WTC11 (cell line): ENCODE measurements around the gene SH2D3C. TPM values are rescaled to one million over a fixed set of nuclear protein-coding genes. Genes with fewer than 3 reads are reported as not detected.

Experiments
- ATAC-seq: fragments of 200-7000 bp; cut with Tn5 transposase; 2 replicates; pipeline ENCODE4 v1.10.0; 2021; ENCODE audit warnings: mild to moderate bottlenecking, moderate library complexity
- CTCF ChIA-PET: fragments of 300-600 bp; sonication (Branson Sonifier 250); formaldehyde crosslinking; loops from one replicate; lab custom pipeline; 2021; ENCODE audit warnings: antibody characterized with exemption; lab: Charles Lee
- POLR2A ChIA-PET: fragments of 350-600 bp; sonication (Branson Sonifier 250); formaldehyde crosslinking; loops from one replicate; lab custom pipeline; 2021; ENCODE audit warnings: antibody characterized with exemption; lab: Charles Lee
- DNase-seq: peaks from one replicate; pipeline ENCODE4 v3.0.0; 2021; ENCODE audit warnings: low spot score
- H3K27ac Mint-ChIP-seq: 2 replicates; pipeline ENCODE4 v1.8.0; 2021; ENCODE audit warnings: mixed read lengths
- H3K27me3 Mint-ChIP-seq: 2 replicates; pipeline ENCODE4 v1.8.0; 2021; ENCODE audit warnings: low read depth, mild to moderate bottlenecking, moderate library complexity, mixed read lengths
- H3K36me3 Mint-ChIP-seq: 2 replicates; pipeline ENCODE4 v1.8.0; 2021; ENCODE audit warnings: mixed read lengths
- H3K4me1 Mint-ChIP-seq: 2 replicates; pipeline ENCODE4 v1.8.0; 2022; ENCODE audit warnings: mixed read lengths
- H3K4me3 Mint-ChIP-seq: 2 replicates; pipeline ENCODE4 v1.8.0; 2021; ENCODE audit warnings: mild to moderate bottlenecking, moderate library complexity, mixed read lengths
- H3K9me3 Mint-ChIP-seq: 2 replicates; pipeline ENCODE4 v1.8.0; 2021; ENCODE audit warnings: mixed read lengths
- GTF2I ChIP-seq: fragments of 250-450 bp; sonication (Bioruptor Pico); conservative IDR thresholded peaks from 2 replicates; pipeline ENCODE4 v1.4.0; 2021; ENCODE audit warnings: mild to moderate bottlenecking
- SMAD3 ChIP-seq: sonication (generic); formaldehyde crosslinking; IDR thresholded peaks from 2 replicates; pipeline ENCODE4 v1.8.0; 2022; ENCODE audit warnings: missing genetic modification reagents, mild to moderate bottlenecking, borderline replicate concordance
- ZNF232 ChIP-seq: sonication (generic); formaldehyde crosslinking; IDR thresholded peaks from 2 replicates; pipeline ENCODE4 v1.8.0; 2022; ENCODE audit warnings: mild to moderate bottlenecking, missing genetic modification reagents
- ZNF416 ChIP-seq: fragments of 250-450 bp; sonication (Bioruptor Pico); IDR thresholded peaks from 2 replicates; pipeline ENCODE4 v1.9.0; 2021; ENCODE audit warnings: mild to moderate bottlenecking, inconsistent platforms
- ZNF423 ChIP-seq: fragments of 250-450 bp; sonication (Bioruptor Pico); IDR thresholded peaks from 2 replicates; pipeline ENCODE4 v2.1.2; 2022; ENCODE audit warnings: mild to moderate bottlenecking, moderate library complexity
- total RNA-seq: library from RNA; stranded (reverse); gene quantifications from 3 replicates; pipeline ENCODE4 v1.2.3, GENCODE V29; 2021
- TF ChIP-seq, protein P1 (sequence below): sonication (generic); formaldehyde crosslinking; IDR thresholded peaks from 2 replicates; pipeline ENCODE4 v1.8.1; 2023; ENCODE audit warnings: mild to moderate bottlenecking, missing genetic modification reagents
- TF ChIP-seq, protein P2 (sequence below): sonication (generic); formaldehyde crosslinking; IDR thresholded peaks from 2 replicates; pipeline ENCODE4 v1.8.0; 2022; ENCODE audit warnings: missing genetic modification reagents
- TF ChIP-seq, protein P3 (sequence below): sonication (generic); formaldehyde crosslinking; conservative IDR thresholded peaks from 2 replicates; pipeline ENCODE4 v1.8.1; 2022; ENCODE audit warnings: mild to moderate bottlenecking, missing genetic modification reagents
- TF ChIP-seq, protein P4 (sequence below): fragments of 250-450 bp; sonication (Bioruptor Pico); IDR thresholded peaks from 2 replicates; pipeline ENCODE4 v1.8.0; 2021; ENCODE audit warnings: mild to moderate bottlenecking
- TF ChIP-seq, protein P5 (sequence below): sonication (generic); formaldehyde crosslinking; IDR thresholded peaks from 2 replicates; pipeline ENCODE4 v1.8.1; 2023; ENCODE audit warnings: mild to moderate bottlenecking, missing genetic modification reagents, borderline replicate concordance
- TF ChIP-seq, protein P6 (sequence below): sonication (generic); formaldehyde crosslinking; IDR thresholded peaks from 2 replicates; pipeline ENCODE4 v1.8.0; 2023; ENCODE audit warnings: missing genetic modification reagents, mild to moderate bottlenecking, borderline replicate concordance
- TF ChIP-seq, protein P7 (sequence below): sonication (generic); formaldehyde crosslinking; IDR thresholded peaks from 2 replicates; pipeline ENCODE4 v1.8.1; 2022; ENCODE audit warnings: low read depth, missing genetic modification reagents, borderline replicate concordance
- TF ChIP-seq, protein P8 (sequence below): sonication (generic); formaldehyde crosslinking; IDR thresholded peaks from 2 replicates; pipeline ENCODE4 v1.8.0; 2023; ENCODE audit warnings: mild to moderate bottlenecking, missing genetic modification reagents

Gene SH2D3C
- total RNA-seq, 1 experiment from 2014 or later, result 5.4 TPM

DNA sequence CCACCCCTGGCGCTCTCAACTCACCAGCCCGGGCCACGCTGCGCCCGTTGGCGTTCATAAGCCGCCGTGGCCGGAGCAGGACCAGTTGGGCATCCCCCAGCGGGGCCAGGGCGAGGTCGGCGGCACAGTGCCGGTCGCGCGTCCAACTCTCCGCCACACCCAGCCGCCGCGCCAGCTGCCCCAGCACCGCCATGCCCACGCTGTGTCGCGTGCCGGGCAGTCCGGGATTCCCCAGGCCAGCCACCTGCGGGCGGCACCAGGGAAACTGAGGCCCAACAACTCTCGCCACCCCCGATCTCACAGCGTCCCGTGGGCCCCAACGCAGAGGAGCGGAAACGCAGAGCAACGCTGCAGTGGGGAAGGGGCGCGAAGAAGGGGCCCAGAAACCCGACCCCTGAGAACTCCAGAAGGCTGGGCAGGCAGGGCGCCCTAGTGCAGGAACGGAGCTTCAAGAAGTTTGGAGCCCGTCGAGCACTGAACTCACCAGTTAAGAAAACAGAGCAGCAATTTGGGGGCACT lies 63.5 kb downstream of the SH2D3C start (continued):
- TF ChIP-seq, protein P1, sequence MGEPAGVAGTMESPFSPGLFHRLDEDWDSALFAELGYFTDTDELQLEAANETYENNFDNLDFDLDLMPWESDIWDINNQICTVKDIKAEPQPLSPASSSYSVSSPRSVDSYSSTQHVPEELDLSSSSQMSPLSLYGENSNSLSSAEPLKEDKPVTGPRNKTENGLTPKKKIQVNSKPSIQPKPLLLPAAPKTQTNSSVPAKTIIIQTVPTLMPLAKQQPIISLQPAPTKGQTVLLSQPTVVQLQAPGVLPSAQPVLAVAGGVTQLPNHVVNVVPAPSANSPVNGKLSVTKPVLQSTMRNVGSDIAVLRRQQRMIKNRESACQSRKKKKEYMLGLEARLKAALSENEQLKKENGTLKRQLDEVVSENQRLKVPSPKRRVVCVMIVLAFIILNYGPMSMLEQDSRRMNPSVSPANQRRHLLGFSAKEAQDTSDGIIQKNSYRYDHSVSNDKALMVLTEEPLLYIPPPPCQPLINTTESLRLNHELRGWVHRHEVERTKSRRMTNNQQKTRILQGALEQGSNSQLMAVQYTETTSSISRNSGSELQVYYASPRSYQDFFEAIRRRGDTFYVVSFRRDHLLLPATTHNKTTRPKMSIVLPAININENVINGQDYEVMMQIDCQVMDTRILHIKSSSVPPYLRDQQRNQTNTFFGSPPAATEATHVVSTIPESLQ (CRISPR knock-in tag), result no peak
- TF ChIP-seq, protein P2, sequence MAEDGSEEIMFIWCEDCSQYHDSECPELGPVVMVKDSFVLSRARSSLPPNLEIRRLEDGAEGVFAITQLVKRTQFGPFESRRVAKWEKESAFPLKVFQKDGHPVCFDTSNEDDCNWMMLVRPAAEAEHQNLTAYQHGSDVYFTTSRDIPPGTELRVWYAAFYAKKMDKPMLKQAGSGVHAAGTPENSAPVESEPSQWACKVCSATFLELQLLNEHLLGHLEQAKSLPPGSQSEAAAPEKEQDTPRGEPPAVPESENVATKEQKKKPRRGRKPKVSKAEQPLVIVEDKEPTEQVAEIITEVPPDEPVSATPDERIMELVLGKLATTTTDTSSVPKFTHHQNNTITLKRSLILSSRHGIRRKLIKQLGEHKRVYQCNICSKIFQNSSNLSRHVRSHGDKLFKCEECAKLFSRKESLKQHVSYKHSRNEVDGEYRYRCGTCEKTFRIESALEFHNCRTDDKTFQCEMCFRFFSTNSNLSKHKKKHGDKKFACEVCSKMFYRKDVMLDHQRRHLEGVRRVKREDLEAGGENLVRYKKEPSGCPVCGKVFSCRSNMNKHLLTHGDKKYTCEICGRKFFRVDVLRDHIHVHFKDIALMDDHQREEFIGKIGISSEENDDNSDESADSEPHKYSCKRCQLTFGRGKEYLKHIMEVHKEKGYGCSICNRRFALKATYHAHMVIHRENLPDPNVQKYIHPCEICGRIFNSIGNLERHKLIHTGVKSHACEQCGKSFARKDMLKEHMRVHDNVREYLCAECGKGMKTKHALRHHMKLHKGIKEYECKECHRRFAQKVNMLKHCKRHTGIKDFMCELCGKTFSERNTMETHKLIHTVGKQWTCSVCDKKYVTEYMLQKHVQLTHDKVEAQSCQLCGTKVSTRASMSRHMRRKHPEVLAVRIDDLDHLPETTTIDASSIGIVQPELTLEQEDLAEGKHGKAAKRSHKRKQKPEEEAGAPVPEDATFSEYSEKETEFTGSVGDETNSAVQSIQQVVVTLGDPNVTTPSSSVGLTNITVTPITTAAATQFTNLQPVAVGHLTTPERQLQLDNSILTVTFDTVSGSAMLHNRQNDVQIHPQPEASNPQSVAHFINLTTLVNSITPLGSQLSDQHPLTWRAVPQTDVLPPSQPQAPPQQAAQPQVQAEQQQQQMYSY (CRISPR knock-in tag), result no peak
- TF ChIP-seq ZNF232 (CRISPR knock-in tag), result 0 out of 2 replicates have a peak, but pooled peaks have one; percentile 30
- TF ChIP-seq, protein P3, sequence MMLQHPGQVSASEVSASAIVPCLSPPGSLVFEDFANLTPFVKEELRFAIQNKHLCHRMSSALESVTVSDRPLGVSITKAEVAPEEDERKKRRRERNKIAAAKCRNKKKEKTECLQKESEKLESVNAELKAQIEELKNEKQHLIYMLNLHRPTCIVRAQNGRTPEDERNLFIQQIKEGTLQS, result no peak
- TF ChIP-seq, protein P4, sequence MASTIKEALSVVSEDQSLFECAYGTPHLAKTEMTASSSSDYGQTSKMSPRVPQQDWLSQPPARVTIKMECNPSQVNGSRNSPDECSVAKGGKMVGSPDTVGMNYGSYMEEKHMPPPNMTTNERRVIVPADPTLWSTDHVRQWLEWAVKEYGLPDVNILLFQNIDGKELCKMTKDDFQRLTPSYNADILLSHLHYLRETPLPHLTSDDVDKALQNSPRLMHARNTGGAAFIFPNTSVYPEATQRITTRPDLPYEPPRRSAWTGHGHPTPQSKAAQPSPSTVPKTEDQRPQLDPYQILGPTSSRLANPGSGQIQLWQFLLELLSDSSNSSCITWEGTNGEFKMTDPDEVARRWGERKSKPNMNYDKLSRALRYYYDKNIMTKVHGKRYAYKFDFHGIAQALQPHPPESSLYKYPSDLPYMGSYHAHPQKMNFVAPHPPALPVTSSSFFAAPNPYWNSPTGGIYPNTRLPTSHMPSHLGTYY (CRISPR knock-in tag), result no peak; the same call in 1 of the 2 replicates
- TF ChIP-seq, all 79 proteins: peak for 5

DNA sequence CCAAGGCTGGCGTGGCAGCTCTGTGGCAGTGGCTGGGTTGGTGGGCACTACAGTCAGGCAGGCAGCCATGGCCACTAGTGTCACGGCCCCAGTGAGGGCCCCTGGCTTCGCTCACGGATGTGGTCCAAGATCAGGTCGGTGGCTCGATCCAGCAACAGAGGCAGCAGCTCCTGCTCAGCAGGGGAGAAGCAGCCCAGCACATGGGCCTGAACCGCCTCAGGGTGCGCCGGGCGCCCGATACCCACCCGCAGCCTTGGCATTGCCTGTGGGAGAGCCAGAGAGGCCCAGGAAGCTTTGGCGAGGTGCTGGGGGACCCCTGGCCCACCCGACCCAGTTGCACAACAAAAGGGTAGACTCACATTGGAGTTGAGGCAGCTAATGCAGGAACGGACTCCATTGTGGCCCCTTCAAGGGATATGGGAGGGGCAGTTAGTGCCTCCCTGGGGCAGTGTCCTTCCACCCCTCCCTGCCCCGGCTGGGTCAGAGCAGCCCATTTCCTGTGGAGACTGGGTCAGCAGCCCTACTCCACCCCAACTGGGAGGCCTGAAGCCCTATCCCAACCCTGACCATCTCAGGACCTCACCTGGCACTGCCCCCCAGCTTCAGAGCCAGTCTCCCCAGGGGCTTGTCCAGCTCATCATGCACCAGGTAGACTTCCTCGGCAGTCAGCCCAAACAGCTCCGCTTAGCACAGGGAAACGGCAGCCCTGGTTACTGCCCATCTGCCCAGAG lies 64.3 kb downstream of the SH2D3C start:
- Mint-ChIP-seq H3K36me3 (no peaks in the 10 kb centered on the region), H3K27ac (no peak overlapping the region), H3K4me1 (peaks cover 22% of the 10 kb centered on the region), H3K4me3 (peak overlapping the region; percentile 69), H3K27me3 (no peaks in the 10 kb centered on the region), H3K9me3 (no peaks in the 10 kb centered on the region)
- ChIA-PET POLR2A (no interaction called here), CTCF (interaction anchor here (0.8 to 7.3 kb wide), 7 partner anchors 10 to 207 kb away, joined by 3 to 73 read pairs (median 4); partner anchors contain the start of gene TOR2A)
- ATAC-seq (no peak), DNase-seq (no peak)
- TF ChIP-seq ZNF416 (CRISPR knock-in tag) (no peak), GTF2I (no peak), ZNF423 (no peak), SMAD3 (no peak)
- TF ChIP-seq, protein P5, sequence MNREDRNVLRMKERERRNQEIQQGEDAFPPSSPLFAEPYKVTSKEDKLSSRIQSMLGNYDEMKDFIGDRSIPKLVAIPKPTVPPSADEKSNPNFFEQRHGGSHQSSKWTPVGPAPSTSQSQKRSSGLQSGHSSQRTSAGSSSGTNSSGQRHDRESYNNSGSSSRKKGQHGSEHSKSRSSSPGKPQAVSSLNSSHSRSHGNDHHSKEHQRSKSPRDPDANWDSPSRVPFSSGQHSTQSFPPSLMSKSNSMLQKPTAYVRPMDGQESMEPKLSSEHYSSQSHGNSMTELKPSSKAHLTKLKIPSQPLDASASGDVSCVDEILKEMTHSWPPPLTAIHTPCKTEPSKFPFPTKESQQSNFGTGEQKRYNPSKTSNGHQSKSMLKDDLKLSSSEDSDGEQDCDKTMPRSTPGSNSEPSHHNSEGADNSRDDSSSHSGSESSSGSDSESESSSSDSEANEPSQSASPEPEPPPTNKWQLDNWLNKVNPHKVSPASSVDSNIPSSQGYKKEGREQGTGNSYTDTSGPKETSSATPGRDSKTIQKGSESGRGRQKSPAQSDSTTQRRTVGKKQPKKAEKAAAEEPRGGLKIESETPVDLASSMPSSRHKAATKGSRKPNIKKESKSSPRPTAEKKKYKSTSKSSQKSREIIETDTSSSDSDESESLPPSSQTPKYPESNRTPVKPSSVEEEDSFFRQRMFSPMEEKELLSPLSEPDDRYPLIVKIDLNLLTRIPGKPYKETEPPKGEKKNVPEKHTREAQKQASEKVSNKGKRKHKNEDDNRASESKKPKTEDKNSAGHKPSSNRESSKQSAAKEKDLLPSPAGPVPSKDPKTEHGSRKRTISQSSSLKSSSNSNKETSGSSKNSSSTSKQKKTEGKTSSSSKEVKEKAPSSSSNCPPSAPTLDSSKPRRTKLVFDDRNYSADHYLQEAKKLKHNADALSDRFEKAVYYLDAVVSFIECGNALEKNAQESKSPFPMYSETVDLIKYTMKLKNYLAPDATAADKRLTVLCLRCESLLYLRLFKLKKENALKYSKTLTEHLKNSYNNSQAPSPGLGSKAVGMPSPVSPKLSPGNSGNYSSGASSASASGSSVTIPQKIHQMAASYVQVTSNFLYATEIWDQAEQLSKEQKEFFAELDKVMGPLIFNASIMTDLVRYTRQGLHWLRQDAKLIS (CRISPR knock-in tag), result no peak
- TF ChIP-seq, protein P6, sequence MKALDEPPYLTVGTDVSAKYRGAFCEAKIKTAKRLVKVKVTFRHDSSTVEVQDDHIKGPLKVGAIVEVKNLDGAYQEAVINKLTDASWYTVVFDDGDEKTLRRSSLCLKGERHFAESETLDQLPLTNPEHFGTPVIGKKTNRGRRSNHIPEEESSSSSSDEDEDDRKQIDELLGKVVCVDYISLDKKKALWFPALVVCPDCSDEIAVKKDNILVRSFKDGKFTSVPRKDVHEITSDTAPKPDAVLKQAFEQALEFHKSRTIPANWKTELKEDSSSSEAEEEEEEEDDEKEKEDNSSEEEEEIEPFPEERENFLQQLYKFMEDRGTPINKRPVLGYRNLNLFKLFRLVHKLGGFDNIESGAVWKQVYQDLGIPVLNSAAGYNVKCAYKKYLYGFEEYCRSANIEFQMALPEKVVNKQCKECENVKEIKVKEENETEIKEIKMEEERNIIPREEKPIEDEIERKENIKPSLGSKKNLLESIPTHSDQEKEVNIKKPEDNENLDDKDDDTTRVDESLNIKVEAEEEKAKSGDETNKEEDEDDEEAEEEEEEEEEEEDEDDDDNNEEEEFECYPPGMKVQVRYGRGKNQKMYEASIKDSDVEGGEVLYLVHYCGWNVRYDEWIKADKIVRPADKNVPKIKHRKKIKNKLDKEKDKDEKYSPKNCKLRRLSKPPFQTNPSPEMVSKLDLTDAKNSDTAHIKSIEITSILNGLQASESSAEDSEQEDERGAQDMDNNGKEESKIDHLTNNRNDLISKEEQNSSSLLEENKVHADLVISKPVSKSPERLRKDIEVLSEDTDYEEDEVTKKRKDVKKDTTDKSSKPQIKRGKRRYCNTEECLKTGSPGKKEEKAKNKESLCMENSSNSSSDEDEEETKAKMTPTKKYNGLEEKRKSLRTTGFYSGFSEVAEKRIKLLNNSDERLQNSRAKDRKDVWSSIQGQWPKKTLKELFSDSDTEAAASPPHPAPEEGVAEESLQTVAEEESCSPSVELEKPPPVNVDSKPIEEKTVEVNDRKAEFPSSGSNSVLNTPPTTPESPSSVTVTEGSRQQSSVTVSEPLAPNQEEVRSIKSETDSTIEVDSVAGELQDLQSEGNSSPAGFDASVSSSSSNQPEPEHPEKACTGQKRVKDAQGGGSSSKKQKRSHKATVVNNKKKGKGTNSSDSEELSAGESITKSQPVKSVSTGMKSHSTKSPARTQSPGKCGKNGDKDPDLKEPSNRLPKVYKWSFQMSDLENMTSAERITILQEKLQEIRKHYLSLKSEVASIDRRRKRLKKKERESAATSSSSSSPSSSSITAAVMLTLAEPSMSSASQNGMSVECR (CRISPR knock-in tag), result no peak
- TF ChIP-seq, protein P7, sequence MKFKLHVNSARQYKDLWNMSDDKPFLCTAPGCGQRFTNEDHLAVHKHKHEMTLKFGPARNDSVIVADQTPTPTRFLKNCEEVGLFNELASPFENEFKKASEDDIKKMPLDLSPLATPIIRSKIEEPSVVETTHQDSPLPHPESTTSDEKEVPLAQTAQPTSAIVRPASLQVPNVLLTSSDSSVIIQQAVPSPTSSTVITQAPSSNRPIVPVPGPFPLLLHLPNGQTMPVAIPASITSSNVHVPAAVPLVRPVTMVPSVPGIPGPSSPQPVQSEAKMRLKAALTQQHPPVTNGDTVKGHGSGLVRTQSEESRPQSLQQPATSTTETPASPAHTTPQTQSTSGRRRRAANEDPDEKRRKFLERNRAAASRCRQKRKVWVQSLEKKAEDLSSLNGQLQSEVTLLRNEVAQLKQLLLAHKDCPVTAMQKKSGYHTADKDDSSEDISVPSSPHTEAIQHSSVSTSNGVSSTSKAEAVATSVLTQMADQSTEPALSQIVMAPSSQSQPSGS (CRISPR knock-in tag), result no peak
- TF ChIP-seq, protein P8, sequence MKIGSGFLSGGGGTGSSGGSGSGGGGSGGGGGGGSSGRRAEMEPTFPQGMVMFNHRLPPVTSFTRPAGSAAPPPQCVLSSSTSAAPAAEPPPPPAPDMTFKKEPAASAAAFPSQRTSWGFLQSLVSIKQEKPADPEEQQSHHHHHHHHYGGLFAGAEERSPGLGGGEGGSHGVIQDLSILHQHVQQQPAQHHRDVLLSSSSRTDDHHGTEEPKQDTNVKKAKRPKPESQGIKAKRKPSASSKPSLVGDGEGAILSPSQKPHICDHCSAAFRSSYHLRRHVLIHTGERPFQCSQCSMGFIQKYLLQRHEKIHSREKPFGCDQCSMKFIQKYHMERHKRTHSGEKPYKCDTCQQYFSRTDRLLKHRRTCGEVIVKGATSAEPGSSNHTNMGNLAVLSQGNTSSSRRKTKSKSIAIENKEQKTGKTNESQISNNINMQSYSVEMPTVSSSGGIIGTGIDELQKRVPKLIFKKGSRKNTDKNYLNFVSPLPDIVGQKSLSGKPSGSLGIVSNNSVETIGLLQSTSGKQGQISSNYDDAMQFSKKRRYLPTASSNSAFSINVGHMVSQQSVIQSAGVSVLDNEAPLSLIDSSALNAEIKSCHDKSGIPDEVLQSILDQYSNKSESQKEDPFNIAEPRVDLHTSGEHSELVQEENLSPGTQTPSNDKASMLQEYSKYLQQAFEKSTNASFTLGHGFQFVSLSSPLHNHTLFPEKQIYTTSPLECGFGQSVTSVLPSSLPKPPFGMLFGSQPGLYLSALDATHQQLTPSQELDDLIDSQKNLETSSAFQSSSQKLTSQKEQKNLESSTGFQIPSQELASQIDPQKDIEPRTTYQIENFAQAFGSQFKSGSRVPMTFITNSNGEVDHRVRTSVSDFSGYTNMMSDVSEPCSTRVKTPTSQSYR, result no peak
